Thyroid gland (tissue), 4 donors: ENCODE results near the gene SNX9. TPM values are rescaled to one million over a fixed set of nuclear protein-coding genes. Genes with fewer than 3 reads are reported as not detected.

Experiments used
- DNase-seq, 2 donors: peaks; one replicate each; pipeline ENCODE4 v3.0.0-alpha.2; 2019
- H3K27ac ChIP-seq, 3 donors: fragments of 200-600 bp; sonication (generic); 1 replicate in 2 of 3; 2 replicates in 1 of 3; pipeline ENCODE4 v1.5.1; 2016 to 2019; ENCODE audit warnings: mild to moderate bottlenecking in 1 of 3, moderate library complexity in 1 of 3
- H3K27me3 ChIP-seq: fragments of 200-600 bp; sonication (generic); one replicate; pipeline ENCODE4 v1.5.1; 2019
- H3K36me3 ChIP-seq, 2 donors: fragments of 200-600 bp; sonication (generic); one replicate each; pipeline ENCODE4 v1.5.1; 2016 to 2019
- H3K4me1 ChIP-seq, 2 donors: fragments of 200-600 bp; sonication (generic); one replicate each; pipeline ENCODE4 v1.5.1; 2017 to 2019
- H3K4me3 ChIP-seq, 3 donors: fragments of 200-600 bp; sonication (generic); replicated peaks in 1 of 3; 1 replicate in 2 of 3; 2 replicates in 1 of 3; pipeline ENCODE4 v1.5.1; 2016; ENCODE audit warnings: mild to moderate bottlenecking in 1 of 3
- H3K9me3 ChIP-seq: fragments of 200-600 bp; sonication (generic); one replicate; pipeline ENCODE4 v1.5.1; 2017
- CTCF ChIP-seq, 6 experiments: fragments of 200-600 bp in 3 of 6; fragments of 450-650 bp in 3 of 6; sonication (generic) in 3 of 6; IDR thresholded peaks; one replicate each; pipeline ENCODE4 v1.5.1; 2016 to 2019; ENCODE audit warnings: antibody characterized with exemption in 6 of 6, mild to moderate bottlenecking in 2 of 6, inconsistent platforms in 1 of 6, moderate library complexity in 1 of 6
- POLR2A ChIP-seq, 2 donors: fragments of 450-650 bp; IDR thresholded peaks; one replicate each; pipeline ENCODE4 v1.6.1; 2017; ENCODE audit warnings: antibody characterized with exemption in 2 of 2, mild to moderate bottlenecking in 2 of 2, moderate library complexity in 1 of 2
- WGBS, 2 donors: methylation state at CpG; one replicate each; pipeline ENCODE4 v1.1.5; 2017; 5-methylcytosine and 5-hydroxymethylcytosine counted together
- intact Hi-C: fragments of 100-400 bp; cut with DNase I; formaldehyde crosslinking; loops from one replicate; pipeline ENCODE4 v1.15.1; 2023
- total RNA-seq, 4 donors: library from RNA; depleted of rRNA; stranded (reverse); fragments of >200 nt; gene quantifications; one replicate each; pipeline ENCODE4 v1.2.3, GENCODE V29; 2016

SNX9 gene
- total RNA-seq, 4 donors from 2014 or later: 44.6 to 73.1 (median 47.2) TPM

GRCh38 chr6:157974341-157974894 lies 151.4 kb downstream of the SNX9 start:
- Histone ChIP-seq H3K4me1 (peaks cover 2 to 3% of the 10 kb centered on the region in 2 donors), H3K27me3 (no peaks in the 10 kb centered on the region), H3K36me3 (no peaks in the 10 kb centered on the region), H3K4me3 (no peak overlapping the region), H3K27ac (no peak overlapping the region), H3K9me3 (no peaks in the 10 kb centered on the region)
- no peak for DNase-seq
- WGBS, 2 donors: 84 to 88% methylated on average over 9 of the region's 9 CpGs
- TF ChIP-seq POLR2A (IDR thresholded peaks at IDR 0.05): no peak
- no peak for TF ChIP-seq CTCF (IDR thresholded peaks at IDR 0.05)
- intact Hi-C loops: no loop called here

GRCh38 chr6:157974967-157975366 lies 151.9 kb downstream of the SNX9 start:
- TF ChIP-seq CTCF (IDR thresholded peaks at IDR 0.05): no peak
- no peak for TF ChIP-seq POLR2A (IDR thresholded peaks at IDR 0.05)
- intact Hi-C loops: loop anchor here (5.0 kb wide), 1 partner anchor 97 kb away; no protein-coding TSS in a partner anchor
- no peak for DNase-seq

GRCh38 chr6:157975456-157975855 lies 152.4 kb downstream of the SNX9 start:
- no peak for TF ChIP-seq POLR2A (IDR thresholded peaks at IDR 0.05)
- TF ChIP-seq CTCF (IDR thresholded peaks at IDR 0.05): no peak
- 93 to 95% methylated on average over 2 of the region's 2 CpGs for WGBS, 2 donors
- H3K27me3 ChIP-seq: no peaks in the 10 kb centered on the region
- H3K4me3 ChIP-seq: no peak overlapping the region
- no peaks in the 10 kb centered on the region for H3K4me1 ChIP-seq
- no peak for DNase-seq
- no peaks in the 10 kb centered on the region for H3K36me3 ChIP-seq
- intact Hi-C loops: loop anchor here (5.0 kb wide), 1 partner anchor 97 kb away; no protein-coding TSS in a partner anchor
- H3K27ac ChIP-seq: no peak overlapping the region
- H3K9me3 ChIP-seq: no peaks in the 10 kb centered on the region

More at GRCh38 chr6:157974967-157975366, 151.9 kb downstream of the SNX9 start:
- Histone ChIP-seq H3K27me3 (no peaks in the 10 kb centered on the region), H3K4me1 (no peaks in the 10 kb centered on the region), H3K36me3 (no peaks in the 10 kb centered on the region), H3K9me3 (no peaks in the 10 kb centered on the region), H3K27ac (no peak overlapping the region), H3K4me3 (no peak overlapping the region)
- WGBS, 2 donors: 90 to 93% methylated on average over 3 of the region's 3 CpGs

- TF ChIP-seq POLR2A (IDR thresholded peaks at IDR 0.05) (no peak), CTCF (IDR thresholded peaks at IDR 0.05) (no peak)
- no peaks in the 10 kb centered on the region for H3K9me3 ChIP-seq
- peaks cover 0 to 4% of the 10 kb centered on the region in 2 donors for H3K4me1 ChIP-seq
- no peak overlapping the region for H3K27ac ChIP-seq
- intact Hi-C loops: loop anchor here (5.0 kb wide), 1 partner anchor 96 kb away; no protein-coding TSS in a partner anchor
- WGBS, 2 donors: 85 to 95% methylated on average over 19 to 20 of the region's 21 CpGs
- no peak overlapping the region for H3K4me3 ChIP-seq
- H3K27me3 ChIP-seq: no peaks in the 10 kb centered on the region
- H3K36me3 ChIP-seq: no peaks in the 10 kb centered on the region
- no peak for DNase-seq
Observed at GRCh38 chr6:157976345-157977175, 153.5 kb downstream of the SNX9 start.
